BJ (cell line): ENCODE results near the gene EMILIN3. TPM values are rescaled to one million over a fixed set of nuclear protein-coding genes. Genes with fewer than 3 reads are reported as not detected.
A peak's percentile ranks its signal among the peaks of the same experiment; 100 is the strongest.
"Not testable (repeated sequence)": the region's sequence is repeated elsewhere in the genome, so short reads cannot be mapped to it uniquely, and the experiment has no call there.

Experiments used
- CTCF ChIA-PET: fragments of 350-600 bp; formaldehyde crosslinking; extraction: SDS; loops from one replicate; lab custom pipeline; 2021; ENCODE audit warnings: antibody characterized with exemption, inconsistent platforms; lab: Yijun Ruan, JAX
- POLR2A ChIA-PET: fragments of 300-600 bp; sonication (Branson Sonifier 250); formaldehyde crosslinking; extraction: SDS; loops from one replicate; lab custom pipeline; 2021; ENCODE audit warnings: antibody characterized with exemption; lab: Charles Lee
- DNase-seq: peaks from one replicate; pipeline ENCODE4 v3.0.0-alpha.2; 2011; ENCODE audit warnings: low read depth
- H3K27me3 ChIP-seq: 2 replicates; pipeline ENCODE4 v1.6.0; 2011; ENCODE audit warnings: low read length; ENCODE audit not compliant: control insufficient read depth, insufficient read depth
- H3K36me3 ChIP-seq: 2 replicates; pipeline ENCODE4 v1.5.1; 2011; ENCODE audit warnings: low read length; ENCODE audit not compliant: control insufficient read depth, insufficient read depth
- H3K4me3 ChIP-seq: 2 replicates; pipeline ENCODE4 v1.5.1; 2011; ENCODE audit warnings: low read depth, mild to moderate bottlenecking, control low read depth, low read length
- polyA plus RNA-seq: library from polyadenylated mRNA; depleted of rRNA; stranded (reverse); fragments of >200 nt; gene quantifications from 2 replicates; pipeline ENCODE4 v1.2.3, GENCODE V29; 2011; rRNA removed
- TF ChIP-seq, protein P1 (sequence below): IDR thresholded peaks from 2 replicates; pipeline ENCODE4 v1.5.1; 2011; ENCODE audit warnings: low read depth, mild to moderate bottlenecking, control low read depth, inconsistent platforms, low read length, moderate library complexity; ENCODE audit not compliant: insufficient read depth

The EMILIN3 gene
- polyA plus RNA-seq, 1 experiment = 0.52 TPM

DNA sequence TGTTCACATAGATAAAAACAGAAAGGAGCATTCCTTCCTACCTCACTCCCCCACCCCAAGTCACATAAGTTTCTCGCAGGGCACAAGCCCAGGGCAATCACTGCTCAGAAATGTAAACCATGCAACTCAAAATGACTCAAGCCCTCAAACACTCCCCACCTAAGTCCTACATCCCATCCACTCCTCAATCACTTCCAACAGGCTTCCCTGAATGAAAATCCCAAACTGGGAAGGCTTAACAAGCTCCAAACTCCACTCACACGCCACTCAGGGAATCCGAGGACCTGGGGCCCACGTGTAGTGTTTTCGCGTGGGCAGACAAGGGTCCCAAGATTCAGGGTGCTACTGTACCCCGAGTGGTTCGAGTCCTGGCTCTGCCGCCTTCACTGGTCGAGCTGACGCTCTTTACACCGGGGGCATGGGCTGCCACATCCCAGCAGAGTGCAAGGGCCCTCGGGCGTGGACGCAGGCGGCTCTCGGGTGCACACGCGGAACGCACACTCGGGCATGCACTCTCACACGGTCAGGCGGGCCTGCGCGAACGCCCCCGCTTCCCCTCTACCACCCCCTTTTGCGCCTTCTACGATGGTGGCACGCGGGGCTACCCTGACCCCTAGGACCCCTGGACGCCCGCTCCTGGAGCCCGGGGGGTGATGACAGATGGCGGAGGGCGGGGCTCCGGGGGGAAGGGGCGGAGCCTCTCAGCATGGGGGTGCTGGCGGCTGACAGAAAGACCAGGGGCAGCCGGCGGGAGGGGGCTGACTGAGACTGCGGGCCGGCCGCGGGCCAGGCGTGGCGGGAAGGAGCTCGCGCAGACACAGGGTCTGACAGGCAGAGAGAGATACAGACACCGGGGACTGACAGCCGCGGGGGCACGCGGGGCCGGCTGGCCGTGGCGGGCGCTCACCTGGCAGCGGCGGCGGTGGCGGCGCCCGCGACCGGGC, 49.7 kb downstream of the EMILIN3 start:
- H3K4me3 ChIP-seq = peak overlapping the region; percentile 72
- no peaks in the 10 kb centered on the region for H3K27me3 ChIP-seq
- TF ChIP-seq, protein P1, sequence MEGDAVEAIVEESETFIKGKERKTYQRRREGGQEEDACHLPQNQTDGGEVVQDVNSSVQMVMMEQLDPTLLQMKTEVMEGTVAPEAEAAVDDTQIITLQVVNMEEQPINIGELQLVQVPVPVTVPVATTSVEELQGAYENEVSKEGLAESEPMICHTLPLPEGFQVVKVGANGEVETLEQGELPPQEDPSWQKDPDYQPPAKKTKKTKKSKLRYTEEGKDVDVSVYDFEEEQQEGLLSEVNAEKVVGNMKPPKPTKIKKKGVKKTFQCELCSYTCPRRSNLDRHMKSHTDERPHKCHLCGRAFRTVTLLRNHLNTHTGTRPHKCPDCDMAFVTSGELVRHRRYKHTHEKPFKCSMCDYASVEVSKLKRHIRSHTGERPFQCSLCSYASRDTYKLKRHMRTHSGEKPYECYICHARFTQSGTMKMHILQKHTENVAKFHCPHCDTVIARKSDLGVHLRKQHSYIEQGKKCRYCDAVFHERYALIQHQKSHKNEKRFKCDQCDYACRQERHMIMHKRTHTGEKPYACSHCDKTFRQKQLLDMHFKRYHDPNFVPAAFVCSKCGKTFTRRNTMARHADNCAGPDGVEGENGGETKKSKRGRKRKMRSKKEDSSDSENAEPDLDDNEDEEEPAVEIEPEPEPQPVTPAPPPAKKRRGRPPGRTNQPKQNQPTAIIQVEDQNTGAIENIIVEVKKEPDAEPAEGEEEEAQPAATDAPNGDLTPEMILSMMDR = no peak
- no peaks in the 10 kb centered on the region for H3K36me3 ChIP-seq
- DNase-seq = no peak
- CTCF ChIA-PET = interaction anchor here (0.6 to 2.4 kb wide), 4 partner anchors 23 to 326 kb away, joined by 3 to 11 read pairs (median 5); partner anchors contain the start of gene LPIN3
- POLR2A ChIA-PET = interaction anchor here (0.6 to 1.1 kb wide), 3 partner anchors 13 to 293 kb away, joined by 3 to 6 read pairs (median 6); no protein-coding TSS in a partner anchor

DNA sequence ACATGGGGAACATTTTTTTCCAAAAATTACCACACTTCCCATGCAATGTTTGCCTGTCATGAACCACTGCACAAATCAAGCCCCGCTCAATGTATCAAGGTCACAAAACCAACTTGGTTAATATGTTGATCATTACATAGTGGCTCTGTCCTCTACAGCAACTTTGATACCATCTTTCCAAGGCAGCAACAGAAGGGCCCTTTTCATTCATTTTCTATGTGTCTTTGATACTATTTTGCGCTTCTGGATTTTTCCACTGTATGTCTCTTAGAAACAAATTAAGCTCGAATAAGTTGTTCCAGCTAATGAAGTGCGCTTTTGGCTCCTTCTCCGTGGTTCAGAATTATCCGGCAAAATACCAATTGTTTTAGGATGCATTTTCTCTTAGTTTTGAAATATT, 50.6 kb downstream of the EMILIN3 start:
- H3K27me3 ChIP-seq = no peaks in the 10 kb centered on the region
- TF ChIP-seq, protein P1 = no peak
- no peaks in the 10 kb centered on the region for H3K36me3 ChIP-seq
- ChIA-PET POLR2A (interaction anchor here (0.6 kb wide), 1 partner anchor 44 kb away, joined by 3 read pairs; no protein-coding TSS in a partner anchor), CTCF (interaction anchor here (0.7 to 2.4 kb wide), 2 partner anchors 24 to 71 kb away, joined by 3 to 7 read pairs; partner anchors contain the start of gene LPIN3)
- no peak for DNase-seq
- H3K4me3 ChIP-seq = peak overlapping the region; percentile 72

DNA sequence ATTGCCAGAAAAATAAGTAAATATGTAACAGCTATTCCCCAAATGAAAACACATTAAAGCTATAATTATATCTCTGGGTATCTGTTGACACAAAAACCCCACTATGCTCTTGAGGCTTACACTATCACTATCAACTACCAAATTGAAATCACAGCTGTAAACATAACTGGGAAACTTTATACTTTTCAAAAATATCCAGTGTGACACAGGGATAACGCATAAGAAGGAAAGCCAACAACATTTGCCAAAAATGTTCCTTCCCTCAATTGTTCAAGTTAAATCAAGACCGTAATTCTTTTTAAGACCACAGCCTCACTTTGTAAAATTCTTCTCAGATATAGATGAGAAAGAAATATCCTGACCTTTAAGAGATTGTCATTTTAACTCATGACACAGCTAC, 52.2 kb downstream of the EMILIN3 start:
- TF ChIP-seq, protein P1 = no peak
- no peak overlapping the region for H3K4me3 ChIP-seq
- ChIA-PET POLR2A (no interaction called here), CTCF (interaction anchor here (0.7 to 1.4 kb wide), 3 partner anchors 24 to 312 kb away, joined by 3 to 4 read pairs (median 3); no protein-coding TSS in a partner anchor)
- no peak for DNase-seq
- H3K27me3 ChIP-seq = no peaks in the 10 kb centered on the region
- H3K36me3 ChIP-seq = no peaks in the 10 kb centered on the region

DNA sequence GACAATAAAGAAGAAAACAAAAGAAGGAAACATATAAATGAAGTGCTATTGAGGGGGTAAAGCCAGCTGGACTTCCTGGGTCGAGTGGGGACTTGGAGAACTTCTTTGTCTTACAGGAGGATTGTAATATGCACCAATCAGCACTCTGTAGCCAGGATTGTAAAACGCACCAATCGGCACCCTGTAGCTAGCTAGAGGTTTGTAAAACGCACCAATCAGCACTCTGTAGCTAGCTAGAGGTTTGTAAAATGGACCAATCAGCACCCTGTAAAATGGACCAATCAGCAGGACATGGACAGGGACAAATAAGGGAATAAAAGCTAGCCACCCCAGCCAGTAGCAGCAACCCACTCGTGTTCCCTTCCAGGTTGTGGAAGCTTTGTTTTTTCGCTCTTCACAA, 54.6 kb downstream of the EMILIN3 start:
- CTCF ChIA-PET = interaction anchor here (1.1 kb wide), 1 partner anchor 14 kb away, joined by 3 read pairs; no protein-coding TSS in a partner anchor
- H3K27me3 ChIP-seq, H3K36me3 ChIP-seq, H3K4me3 ChIP-seq, POLR2A ChIA-PET, DNase-seq: not testable (repeated sequence)

Other genes with a start within 250 kb of the EMILIN3 start
- 29.7 and 46.5 TPM in 2 replicates for gene PLCG1, start 229.3 kb downstream of the EMILIN3 start, polyA plus RNA-seq
- gene ZHX3, start 49.1 kb downstream of the EMILIN3 start, polyA plus RNA-seq = 23.9 and 27.1 TPM in 2 replicates
- gene LPIN3, start 26.0 kb downstream of the EMILIN3 start, polyA plus RNA-seq = 9.1 and 11.5 TPM in 2 replicates